Ishikawa (cell line): Measurements from ENCODE around the gene ERN2.
A peak's percentile ranks its signal among the peaks of the same experiment; 100 is the strongest.

Experiments
- CEBPB ChIP-seq: IDR thresholded peaks from 2 replicates; pipeline ENCODE4 v1.6.1; 2012
- CREB1 ChIP-seq: IDR thresholded peaks from 2 replicates; pipeline ENCODE4 v1.6.1; 2012; ENCODE audit warnings: low read depth
- EGR1 ChIP-seq: IDR thresholded peaks from 2 replicates; pipeline ENCODE4 v1.6.1; 2012
- EP300 ChIP-seq: IDR thresholded peaks from 2 replicates; pipeline ENCODE4 v1.6.1; 2012; ENCODE audit warnings: borderline replicate concordance
- FOXM1 ChIP-seq: IDR thresholded peaks from 2 replicates; pipeline ENCODE4 v1.6.1; 2012; ENCODE audit warnings: low read depth, borderline replicate concordance
- MAX ChIP-seq: IDR thresholded peaks from 2 replicates; pipeline ENCODE4 v1.6.1; 2012
- NFIC ChIP-seq: IDR thresholded peaks from 2 replicates; pipeline ENCODE4 v1.6.1; 2012
- RAD21 ChIP-seq: IDR thresholded peaks from 2 replicates; pipeline ENCODE4 v1.6.1; 2012; ENCODE audit warnings: low read depth
- REST ChIP-seq: IDR thresholded peaks from 2 replicates; pipeline ENCODE4 v1.6.1; 2012; ENCODE audit warnings: low read depth, mild to moderate bottlenecking
- TAF1 ChIP-seq: IDR thresholded peaks from 2 replicates; pipeline ENCODE4 v1.6.1; 2012; ENCODE audit warnings: low read depth, mild to moderate bottlenecking
- TCF12 ChIP-seq: IDR thresholded peaks from 2 replicates; pipeline ENCODE4 v1.6.1; 2012; ENCODE audit warnings: low read depth
- TEAD4 ChIP-seq: IDR thresholded peaks from 2 replicates; pipeline ENCODE4 v1.6.1; 2012
- USF1 ChIP-seq: IDR thresholded peaks from 2 replicates; pipeline ENCODE4 v1.6.1; 2012
- YY1 ChIP-seq: IDR thresholded peaks from 2 replicates; pipeline ENCODE4 v1.6.1; 2012; ENCODE audit warnings: low read depth
- ZBTB7A ChIP-seq: IDR thresholded peaks from 2 replicates; pipeline ENCODE4 v1.6.1; 2012; ENCODE audit warnings: low read depth

ERN2 gene

GRCh38 chr16:23712976-23713375 lies at the start of gene ERN2:
Gene ERN2 (minus strand): TSS chr16:23713222. CDS start chr16:23713187, 35 bp downstream.
- no peak for TF ChIP-seq MAX

GRCh38 chr16:23757937-23758619 lies 45.1 kb upstream of the ERN2 start:
- no peak for TF ChIP-seq ZBTB7A
- no peak for TF ChIP-seq CEBPB
- TF ChIP-seq TEAD4, result no peak

- TF ChIP-seq NFIC (no peak), TEAD4 (no peak), CREB1 (no peak), FOXM1 (no peak), TAF1 (no peak), EP300 (no peak)
Observed at GRCh38 chr16:23757116-23757515, 44.1 kb upstream of the ERN2 start.

GRCh38 chr16:23755484-23755809 lies 42.4 kb upstream of the ERN2 start:
- no peak for TF ChIP-seq RAD21
- TF ChIP-seq EP300, result no peak
- TF ChIP-seq FOXM1, result no peak
- TF ChIP-seq TCF12, result no peak
- TF ChIP-seq EGR1, result no peak
- TF ChIP-seq NFIC, result no peak
- TF ChIP-seq ZBTB7A, result no peak
- TF ChIP-seq TEAD4, result no peak
- TF ChIP-seq MAX, result no peak

GRCh38 chr16:23754594-23755483 lies 41.8 kb upstream of the ERN2 start, which contains the start of gene CHP2:
Gene CHP2 (plus strand): TSS chr16:23755026. CDS start chr16:23755050, 24 bp downstream.
- peak; percentile 51 for TF ChIP-seq MAX
- TF ChIP-seq TAF1, result no peak
- peak; percentile 62; the same call in 1 of the 2 replicates for TF ChIP-seq NFIC

- TF ChIP-seq ZBTB7A (no peak), YY1 (no peak), MAX (no peak), NFIC (no peak), TEAD4 (no peak), TAF1 (no peak), CEBPB (no peak), TCF12 (no peak), EGR1 (no peak), REST (no peak), USF1 (no peak), EP300 (no peak), FOXM1 (no peak)
Observed at GRCh38 chr16:23753908-23754593, 41.0 kb upstream of the ERN2 start.

- TF ChIP-seq CREB1 (no peak), ZBTB7A (no peak), RAD21 (no peak), EGR1 (no peak), TCF12 (no peak), FOXM1 (no peak), REST (no peak), TAF1 (no peak), CEBPB (no peak), MAX (no peak), USF1 (no peak), EP300 (no peak), TEAD4 (no peak), NFIC (no peak), YY1 (no peak)
Observed at GRCh38 chr16:23748630-23749029, 35.6 kb upstream of the ERN2 start.
